ENCODE results near the gene THG1L. TPM values are rescaled to one million over a fixed set of nuclear protein-coding genes. Genes with fewer than 3 reads are reported as not detected.
A peak's percentile ranks its signal among the peaks of the same experiment; 100 is the strongest.

THG1L gene
- total RNA-seq, 4 donors from 2014 or later: 10.3 to 13.9 (median 12.0) TPM

DNA sequence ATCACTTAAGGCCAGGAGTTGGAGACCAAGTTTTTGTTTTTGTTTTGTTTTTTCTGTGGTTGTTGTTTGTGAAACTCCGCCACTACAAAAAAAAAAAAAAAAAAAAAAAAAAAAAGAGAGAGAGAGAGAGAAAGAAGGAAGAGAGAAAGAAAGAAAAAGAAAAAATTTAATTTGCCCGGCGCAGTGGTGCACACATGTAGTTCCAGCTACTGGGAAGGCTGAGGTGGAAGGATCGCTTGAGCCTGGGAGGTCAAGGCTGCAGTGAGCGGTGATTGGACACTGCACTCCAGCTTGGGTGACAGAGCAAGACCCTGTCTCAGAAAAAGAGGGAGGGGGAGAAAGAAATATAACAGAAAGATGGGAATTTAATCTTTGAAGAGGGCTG, 902 bp downstream of the THG1L start:
- no peak for TF ChIP-seq POLR2A (IDR thresholded peaks at IDR 0.05)
- TF ChIP-seq, protein P1, sequence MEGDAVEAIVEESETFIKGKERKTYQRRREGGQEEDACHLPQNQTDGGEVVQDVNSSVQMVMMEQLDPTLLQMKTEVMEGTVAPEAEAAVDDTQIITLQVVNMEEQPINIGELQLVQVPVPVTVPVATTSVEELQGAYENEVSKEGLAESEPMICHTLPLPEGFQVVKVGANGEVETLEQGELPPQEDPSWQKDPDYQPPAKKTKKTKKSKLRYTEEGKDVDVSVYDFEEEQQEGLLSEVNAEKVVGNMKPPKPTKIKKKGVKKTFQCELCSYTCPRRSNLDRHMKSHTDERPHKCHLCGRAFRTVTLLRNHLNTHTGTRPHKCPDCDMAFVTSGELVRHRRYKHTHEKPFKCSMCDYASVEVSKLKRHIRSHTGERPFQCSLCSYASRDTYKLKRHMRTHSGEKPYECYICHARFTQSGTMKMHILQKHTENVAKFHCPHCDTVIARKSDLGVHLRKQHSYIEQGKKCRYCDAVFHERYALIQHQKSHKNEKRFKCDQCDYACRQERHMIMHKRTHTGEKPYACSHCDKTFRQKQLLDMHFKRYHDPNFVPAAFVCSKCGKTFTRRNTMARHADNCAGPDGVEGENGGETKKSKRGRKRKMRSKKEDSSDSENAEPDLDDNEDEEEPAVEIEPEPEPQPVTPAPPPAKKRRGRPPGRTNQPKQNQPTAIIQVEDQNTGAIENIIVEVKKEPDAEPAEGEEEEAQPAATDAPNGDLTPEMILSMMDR (IDR thresholded peaks at IDR 0.05): no peak
- Histone ChIP-seq H3K27me3 (no peaks in the 10 kb centered on the region), H3K9me3 (no peaks in the 10 kb centered on the region), H3K4me1 (peaks cover 0 to 5% of the 10 kb centered on the region in 2 donors), H3K27ac (peak overlapping the region in 2 of 3 donors; percentile 84 to 88), H3K4me3 (replicated peaks in 1 of 3) (no peak overlapping the region), H3K36me3 (peaks cover 0 to 28% of the 10 kb centered on the region in 2 donors)
- DNase-seq: no peak
- intact Hi-C loops (cut with DNase I): loop anchor here (10.0 kb wide), 1 partner anchor 587 kb away; the partner anchor contains the start of gene MED7
- 92 to 93% methylated on average over 5 of the region's 5 CpGs for WGBS, 2 donors

DNA sequence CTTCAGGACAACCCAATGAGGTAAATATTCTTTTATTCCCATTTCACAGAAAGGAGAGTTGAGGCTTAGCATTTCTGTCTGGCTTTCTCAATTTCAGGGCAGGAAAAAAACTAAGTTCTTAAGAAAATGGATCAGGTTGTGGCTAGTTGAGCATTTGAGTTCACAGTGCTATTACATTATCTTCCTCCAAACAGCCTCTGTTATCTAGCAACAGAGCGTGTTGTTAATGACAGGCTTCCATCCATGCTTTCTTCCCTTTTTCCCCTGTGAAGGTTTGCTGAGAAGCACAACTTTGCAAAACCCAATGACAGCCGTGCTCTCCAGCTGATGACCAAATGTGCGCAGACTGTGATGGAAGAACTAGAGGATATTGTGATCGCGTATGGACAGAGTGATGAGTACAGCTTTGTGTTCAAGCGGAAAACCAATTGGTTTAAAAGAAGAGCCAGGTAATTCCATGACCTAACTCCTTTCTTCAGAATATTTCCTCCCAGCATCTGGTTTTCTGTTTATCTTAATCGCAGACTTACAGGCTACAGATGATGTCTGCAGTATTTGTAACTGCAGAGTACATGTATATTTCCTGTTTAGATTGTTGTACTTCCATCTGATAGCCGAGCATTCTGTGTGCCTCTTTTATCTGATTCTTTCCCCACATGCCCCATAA, 1.5 kb downstream of the THG1L start:
- no peak for DNase-seq
- H3K27ac ChIP-seq: no peak overlapping the region
- TF ChIP-seq, protein P1 (IDR thresholded peaks at IDR 0.05): no peak
- no peak for TF ChIP-seq POLR2A (IDR thresholded peaks at IDR 0.05)
- no peak overlapping the region for H3K4me3 ChIP-seq (replicated peaks in 1 of 3)
- peaks cover 0 to 5% of the 10 kb centered on the region in 2 donors for H3K4me1 ChIP-seq
- H3K27me3 ChIP-seq: no peaks in the 10 kb centered on the region
- no peaks in the 10 kb centered on the region for H3K9me3 ChIP-seq
- peaks cover 3 to 31% of the 10 kb centered on the region in 2 donors for H3K36me3 ChIP-seq
- intact Hi-C loops (cut with DNase I): loop anchor here (10.0 kb wide), 1 partner anchor 588 kb away; the partner anchor contains the start of gene MED7
- WGBS, 2 donors: 96 to 97% methylated on average over 8 of the region's 8 CpGs

DNA sequence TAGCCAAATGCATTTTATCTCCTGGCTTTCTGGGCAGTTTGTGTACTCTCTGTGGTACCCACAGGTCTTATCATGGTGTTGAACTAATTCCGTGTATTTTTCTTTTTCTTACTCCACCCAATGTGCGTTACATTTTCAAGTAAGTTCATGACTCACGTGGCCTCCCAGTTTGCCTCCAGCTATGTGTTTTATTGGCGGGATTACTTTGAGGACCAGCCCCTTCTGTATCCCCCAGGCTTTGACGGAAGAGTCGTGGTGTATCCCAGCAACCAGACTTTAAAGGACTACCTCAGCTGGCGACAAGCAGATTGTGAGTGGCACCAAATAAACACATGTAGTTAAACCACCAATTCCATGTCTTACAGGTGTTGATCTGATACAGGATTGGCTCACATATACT, 3.2 kb downstream of the THG1L start:
- TF ChIP-seq, protein P1 (IDR thresholded peaks at IDR 0.05): no peak
- TF ChIP-seq POLR2A (IDR thresholded peaks at IDR 0.05): no peak
- Histone ChIP-seq H3K27ac (no peak overlapping the region), H3K4me1 (peaks cover 0 to 5% of the 10 kb centered on the region in 2 donors), H3K27me3 (no peaks in the 10 kb centered on the region), H3K4me3 (replicated peaks in 1 of 3) (no peak overlapping the region), H3K9me3 (no peaks in the 10 kb centered on the region), H3K36me3 (peaks cover 10 to 35% of the 10 kb centered on the region in 2 donors)
- intact Hi-C loops (cut with DNase I): loop anchor here (10.0 kb wide), 1 partner anchor 590 kb away; the partner anchor contains the start of gene MED7
- DNase-seq: no peak
- WGBS, 2 donors: 90 to 94% methylated on average over 7 of the region's 7 CpGs

DNA sequence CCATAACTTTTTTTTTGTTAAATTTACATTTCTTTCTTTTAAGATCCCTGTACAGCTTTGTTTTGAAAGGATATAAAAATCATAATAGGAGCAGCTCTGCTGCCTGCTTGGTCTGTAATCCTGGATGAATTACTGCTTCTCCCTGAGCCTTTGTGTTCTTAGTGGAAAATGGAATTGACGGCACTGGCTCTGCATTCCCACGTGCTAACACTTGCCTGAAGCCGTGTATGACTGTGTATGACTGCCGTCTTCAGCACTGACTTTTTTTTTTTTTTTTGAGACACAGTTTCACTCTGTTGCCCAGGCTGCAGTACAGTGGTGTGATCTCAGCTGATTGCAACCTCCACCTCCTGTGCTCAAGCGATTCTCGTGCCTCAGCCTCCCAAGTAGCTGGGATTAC, 4.8 kb downstream of the THG1L start:
- no peaks in the 10 kb centered on the region for H3K9me3 ChIP-seq
- H3K27me3 ChIP-seq: no peaks in the 10 kb centered on the region
- intact Hi-C loops (cut with DNase I): loop anchor here (10.0 kb wide), 1 partner anchor 591 kb away; the partner anchor contains the start of gene MED7
- TF ChIP-seq, protein P1 (IDR thresholded peaks at IDR 0.05): no peak
- no peak for TF ChIP-seq POLR2A (IDR thresholded peaks at IDR 0.05)
- H3K4me1 ChIP-seq: peaks cover 0 to 5% of the 10 kb centered on the region in 2 donors
- 91 to 93% methylated on average over 6 of the region's 6 CpGs for WGBS, 2 donors
- no peak for DNase-seq
- peaks cover 10 to 35% of the 10 kb centered on the region in 2 donors for H3K36me3 ChIP-seq
- H3K4me3 ChIP-seq (replicated peaks in 1 of 3): no peak overlapping the region
- no peak overlapping the region for H3K27ac ChIP-seq

Data from thyroid gland (tissue), 4 donors.